D721Med (cell line): ENCODE measurements around the gene PRDM5.

Experiments
- DNase-seq: peaks from one replicate; pipeline ENCODE4 v3.0.0; 2011; ENCODE audit warnings: low spot score; ENCODE audit not compliant: insufficient read length
- FAIRE-seq: peaks from 2 replicates; lab custom pipeline; 2011; peaks lifted over from hg19 to GRCh38; lab: Jason Lieb, UNC
- TF ChIP-seq, protein P1 (sequence below): IDR thresholded peaks from 2 replicates; pipeline ENCODE4 v1.5.1; 2012; ENCODE audit warnings: mild to moderate bottlenecking, control low read depth; ENCODE audit not compliant: insufficient read depth; ENCODE audit errors: missing control alignments

The PRDM5 gene

GRCh38 chr4:120685756-120686278 is 236.7 kb downstream of the PRDM5 start:
- TF ChIP-seq, protein P1, sequence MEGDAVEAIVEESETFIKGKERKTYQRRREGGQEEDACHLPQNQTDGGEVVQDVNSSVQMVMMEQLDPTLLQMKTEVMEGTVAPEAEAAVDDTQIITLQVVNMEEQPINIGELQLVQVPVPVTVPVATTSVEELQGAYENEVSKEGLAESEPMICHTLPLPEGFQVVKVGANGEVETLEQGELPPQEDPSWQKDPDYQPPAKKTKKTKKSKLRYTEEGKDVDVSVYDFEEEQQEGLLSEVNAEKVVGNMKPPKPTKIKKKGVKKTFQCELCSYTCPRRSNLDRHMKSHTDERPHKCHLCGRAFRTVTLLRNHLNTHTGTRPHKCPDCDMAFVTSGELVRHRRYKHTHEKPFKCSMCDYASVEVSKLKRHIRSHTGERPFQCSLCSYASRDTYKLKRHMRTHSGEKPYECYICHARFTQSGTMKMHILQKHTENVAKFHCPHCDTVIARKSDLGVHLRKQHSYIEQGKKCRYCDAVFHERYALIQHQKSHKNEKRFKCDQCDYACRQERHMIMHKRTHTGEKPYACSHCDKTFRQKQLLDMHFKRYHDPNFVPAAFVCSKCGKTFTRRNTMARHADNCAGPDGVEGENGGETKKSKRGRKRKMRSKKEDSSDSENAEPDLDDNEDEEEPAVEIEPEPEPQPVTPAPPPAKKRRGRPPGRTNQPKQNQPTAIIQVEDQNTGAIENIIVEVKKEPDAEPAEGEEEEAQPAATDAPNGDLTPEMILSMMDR, result no peak
- no peak for DNase-seq
- FAIRE-seq, result no peak

- no peak for FAIRE-seq
- DNase-seq, result no peak
- TF ChIP-seq, protein P1, result no peak
These were observed 238.5 kb downstream of the PRDM5 start for GRCh38 chr4:120683897-120684540.

GRCh38 chr4:120682981-120683380 is 239.5 kb downstream of the PRDM5 start:
- DNase-seq, result no peak
- FAIRE-seq, result no peak
- TF ChIP-seq, protein P1, result no peak

GRCh38 chr4:120680647-120681228 is 241.8 kb downstream of the PRDM5 start:
- DNase-seq, result no peak
- no peak for FAIRE-seq
- TF ChIP-seq, protein P1, result no peak

GRCh38 chr4:120673696-120674095 is 248.8 kb downstream of the PRDM5 start:
- no peak for DNase-seq
- TF ChIP-seq, protein P1, result no peak
- no peak for FAIRE-seq

DNA sequence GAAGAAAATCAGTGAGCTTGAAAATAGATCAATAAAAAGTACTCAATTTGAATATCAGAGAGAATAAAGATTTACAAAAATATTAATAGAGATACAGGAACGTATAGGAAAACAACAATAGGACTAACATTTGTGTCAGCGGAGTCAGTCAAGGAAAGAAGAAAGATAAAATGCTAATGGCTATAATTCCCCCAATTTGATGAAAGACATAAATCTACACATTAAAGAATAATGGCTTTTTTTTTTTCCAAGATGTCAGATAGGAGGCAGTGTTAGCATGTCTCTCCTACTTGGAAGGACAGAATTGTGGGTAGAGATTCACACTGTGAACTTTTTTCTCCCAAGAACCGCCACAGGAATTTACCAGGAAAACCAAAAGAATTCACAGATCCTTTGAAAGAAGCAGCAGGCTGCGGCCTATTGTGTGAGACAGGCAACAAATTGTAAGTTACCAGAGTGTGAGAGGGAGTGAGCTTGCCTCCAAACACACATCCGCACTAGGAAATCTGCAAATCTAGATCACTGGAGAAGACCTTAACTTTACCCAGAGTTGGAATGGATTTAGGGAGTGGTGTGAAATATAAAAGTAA is 249.9 kb downstream of the PRDM5 start:
- FAIRE-seq (no peak), DNase-seq (no peak)
- TF ChIP-seq, protein P1, result no peak
